Mononuclear cell (primary cell): ENCODE measurements around the gene CEP131. TPM values are rescaled to one million over a fixed set of nuclear protein-coding genes. Genes with fewer than 3 reads are reported as not detected.

Source experiments
- H3K27me3 ChIP-seq: 2 replicates; pipeline ENCODE4 v1.6.0; 2011; ENCODE audit warnings: low read length, control low read depth; ENCODE audit not compliant: insufficient read depth
- H3K4me1 ChIP-seq: 2 replicates; pipeline ENCODE4 v1.5.1; 2011; ENCODE audit warnings: mild to moderate bottlenecking, low read length, control low read depth; ENCODE audit not compliant: insufficient read depth
- H3K4me3 ChIP-seq: 2 replicates; pipeline ENCODE4 v1.5.1; 2011; ENCODE audit warnings: mild to moderate bottlenecking, low read length, moderate library complexity
- H3K9me3 ChIP-seq: 2 replicates; pipeline ENCODE4 v1.5.1; 2011; ENCODE audit warnings: low read depth, mild to moderate bottlenecking, control low read depth, low read length
- total RNA-seq: library from RNA; depleted of rRNA; stranded (reverse); fragments of >200 nt; gene quantifications from one replicate; pipeline ENCODE4 v1.2.3, GENCODE V29; 2012

The CEP131 gene
- total RNA-seq, 1 donor, result 4.8 TPM

DNA sequence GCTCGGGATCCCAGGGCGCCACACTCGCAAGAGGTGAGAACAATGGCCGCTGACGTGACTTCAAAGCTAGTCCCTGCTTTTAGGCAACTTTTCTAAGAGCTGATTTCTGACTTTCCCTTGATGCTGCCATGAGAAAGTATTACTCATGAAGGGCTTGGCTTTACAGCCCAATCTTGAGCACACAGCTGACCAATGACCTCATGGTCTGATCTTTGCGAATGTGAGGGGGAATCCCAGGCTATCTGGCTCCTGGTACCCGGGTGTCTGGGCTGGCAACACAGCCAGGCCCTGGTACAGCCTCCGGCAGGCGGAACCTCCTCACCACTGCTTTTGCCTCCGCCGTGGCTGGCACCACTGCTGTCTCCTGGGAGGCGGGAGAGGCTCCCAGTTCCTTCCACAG lies 33.9 kb upstream of the CEP131 start:
- peaks cover 23% of the 10 kb centered on the region for H3K4me1 ChIP-seq
- H3K4me3 ChIP-seq, result no peak overlapping the region
- no peaks in the 10 kb centered on the region for H3K9me3 ChIP-seq
- no peaks in the 10 kb centered on the region for H3K27me3 ChIP-seq

DNA sequence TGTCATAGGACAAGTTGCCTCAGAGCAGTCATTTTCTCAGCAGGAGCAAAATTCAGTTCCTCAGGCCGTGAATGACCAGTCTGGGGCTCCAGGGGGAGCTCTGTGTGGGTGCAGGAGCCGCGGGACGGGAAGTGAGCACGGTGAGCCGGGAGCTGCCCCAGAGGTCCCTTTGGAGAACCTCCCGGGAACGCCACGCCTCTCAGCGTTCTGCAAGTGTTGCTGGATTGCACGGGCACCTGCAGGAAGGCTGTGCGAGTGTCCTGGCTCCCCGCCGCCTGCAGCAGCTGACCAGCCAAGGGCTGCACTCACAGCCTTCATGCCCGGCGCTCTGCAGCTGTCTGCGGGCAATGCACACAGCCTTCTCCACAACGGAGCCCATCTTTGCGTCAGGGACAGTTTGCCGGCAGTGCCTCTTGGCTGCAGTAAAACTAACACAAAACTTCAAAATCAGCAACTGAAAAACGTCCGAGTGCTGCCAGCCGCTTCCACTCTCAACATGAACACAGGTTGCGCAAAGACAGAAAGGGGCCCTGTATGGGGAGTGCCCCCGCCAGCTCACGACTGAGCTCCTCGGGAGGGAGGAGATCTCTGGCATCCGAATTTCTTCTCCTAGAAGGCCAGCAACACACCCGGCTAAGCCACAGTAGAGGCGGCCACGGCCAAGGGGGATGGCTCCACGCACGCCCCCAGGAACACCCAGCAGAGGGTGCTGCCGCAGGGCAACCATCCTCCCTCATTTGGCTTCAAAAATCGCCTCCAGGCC lies 32.4 kb upstream of the CEP131 start:
- H3K4me1 ChIP-seq, result peaks cover 23% of the 10 kb centered on the region
- H3K4me3 ChIP-seq, result no peak overlapping the region
- no peaks in the 10 kb centered on the region for H3K9me3 ChIP-seq
- H3K27me3 ChIP-seq, result no peaks in the 10 kb centered on the region

DNA sequence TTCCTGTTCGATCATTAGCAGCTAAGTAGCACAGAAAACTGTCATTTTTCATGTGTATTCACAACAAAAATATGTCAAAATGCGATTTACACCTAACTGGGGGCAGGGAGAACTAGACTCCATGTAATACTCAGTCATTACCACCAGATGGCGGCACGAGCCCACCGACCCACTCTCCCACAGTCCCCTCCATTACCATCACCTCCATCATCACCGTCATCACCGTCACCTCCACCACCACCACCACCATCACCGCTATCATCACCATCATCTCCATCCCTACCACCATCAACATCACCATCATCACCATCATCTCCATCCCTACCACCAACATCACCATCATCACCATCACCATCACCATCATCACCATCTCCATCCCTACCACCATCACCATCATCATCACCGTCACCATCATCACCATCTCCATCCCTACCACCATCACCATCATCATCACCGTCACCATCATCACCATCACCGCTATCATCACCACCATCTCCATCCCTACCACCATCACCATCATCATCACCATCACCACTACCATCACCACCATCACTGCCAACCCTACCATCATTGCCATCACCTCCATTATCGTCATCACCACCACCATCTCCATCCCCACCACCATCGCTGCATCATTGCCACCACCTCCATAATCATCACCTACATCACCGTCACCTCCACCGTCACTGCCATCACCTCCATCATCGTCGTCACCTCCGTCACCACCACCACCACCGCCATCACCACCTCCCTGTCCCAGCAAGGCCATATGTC lies 30.8 kb upstream of the CEP131 start:
- Histone ChIP-seq H3K9me3 (no peaks in the 10 kb centered on the region), H3K4me3 (no peak overlapping the region), H3K4me1 (peaks cover 23% of the 10 kb centered on the region), H3K27me3 (no peaks in the 10 kb centered on the region)

DNA sequence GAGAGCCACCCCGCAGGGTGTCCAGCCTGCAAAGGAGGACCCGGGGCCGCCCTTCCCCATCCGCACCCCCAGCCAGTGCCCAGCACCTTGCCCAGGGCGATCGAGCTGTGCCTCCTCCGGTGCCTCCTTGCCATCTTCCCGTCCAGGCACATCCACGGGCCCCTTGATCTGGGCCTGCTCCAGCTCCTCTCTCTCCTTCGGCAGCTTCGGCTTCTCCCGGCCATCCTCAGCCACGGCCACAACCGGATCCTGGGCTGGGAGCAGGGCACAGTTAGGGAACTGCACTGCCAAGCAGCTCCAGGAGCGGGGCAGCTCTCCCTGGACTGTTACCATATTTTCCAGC lies 30.2 kb upstream of the CEP131 start:
- Histone ChIP-seq H3K4me1 (peaks cover 23% of the 10 kb centered on the region), H3K27me3 (no peaks in the 10 kb centered on the region), H3K4me3 (no peak overlapping the region), H3K9me3 (no peaks in the 10 kb centered on the region)

DNA sequence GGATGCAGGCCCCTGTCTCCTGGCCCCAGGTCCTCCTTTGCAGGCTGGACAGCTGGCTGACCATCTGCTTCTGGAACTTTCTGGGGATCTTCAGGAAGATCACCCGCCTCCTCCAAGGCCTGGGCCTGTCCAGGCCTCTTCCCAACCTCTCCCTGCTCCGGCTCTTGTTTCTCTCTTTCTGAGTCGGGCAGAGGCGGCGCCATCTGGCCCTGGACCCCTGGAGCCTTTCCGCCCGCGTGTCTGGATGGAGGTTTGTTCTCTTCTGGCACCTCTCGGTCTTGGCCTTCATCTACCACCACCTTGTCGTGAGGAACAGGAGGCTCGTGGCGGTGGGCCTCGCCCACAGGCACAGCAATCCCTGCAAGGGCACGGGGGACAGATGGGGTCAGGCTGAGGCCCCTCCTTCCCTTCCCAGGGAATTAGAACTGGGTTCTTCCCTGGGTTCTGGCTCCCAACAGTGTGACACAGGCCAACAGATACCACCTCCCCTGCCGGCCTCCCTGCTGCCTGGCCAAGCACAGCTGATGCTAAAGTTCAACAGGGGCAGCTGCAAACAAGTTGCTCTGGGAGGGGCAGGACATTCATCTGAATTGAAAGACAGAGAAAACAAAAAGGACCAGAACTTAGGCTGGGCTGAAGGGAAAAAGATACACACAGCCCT lies 29.7 kb upstream of the CEP131 start:
- Histone ChIP-seq H3K27me3 (no peaks in the 10 kb centered on the region), H3K9me3 (no peaks in the 10 kb centered on the region), H3K4me1 (peaks cover 23% of the 10 kb centered on the region), H3K4me3 (no peak overlapping the region)

DNA sequence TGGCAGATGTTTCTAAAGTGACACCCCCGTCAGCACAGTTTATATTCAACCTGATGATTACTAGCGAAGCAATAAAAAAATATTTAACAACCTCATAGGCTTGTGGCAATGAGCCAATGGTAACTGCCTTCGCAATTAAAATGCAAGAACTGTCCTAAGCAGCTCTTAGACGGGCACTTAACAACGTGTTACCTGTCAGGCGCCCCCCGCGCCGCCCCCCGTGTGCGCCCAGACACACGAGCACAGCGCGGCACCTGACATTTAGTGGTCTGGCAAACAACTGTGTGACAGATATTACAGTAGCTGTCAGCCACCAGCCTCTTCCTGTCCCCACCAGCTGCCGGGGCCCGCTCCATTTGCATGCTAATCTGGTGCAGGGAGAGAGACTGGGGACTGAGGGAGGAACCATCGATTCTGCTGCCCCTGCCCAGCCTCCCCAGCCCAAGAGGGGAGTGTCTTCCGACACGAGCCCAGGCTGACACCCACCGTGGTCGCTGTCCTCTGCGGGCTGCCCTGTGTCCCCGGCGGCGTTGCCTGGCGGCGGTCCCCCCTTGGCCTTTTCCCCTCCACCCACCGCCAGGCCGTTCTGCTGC lies 29.0 kb upstream of the CEP131 start:
- Histone ChIP-seq H3K4me1 (peaks cover 23% of the 10 kb centered on the region), H3K9me3 (no peaks in the 10 kb centered on the region), H3K4me3 (no peak overlapping the region), H3K27me3 (no peaks in the 10 kb centered on the region)

DNA sequence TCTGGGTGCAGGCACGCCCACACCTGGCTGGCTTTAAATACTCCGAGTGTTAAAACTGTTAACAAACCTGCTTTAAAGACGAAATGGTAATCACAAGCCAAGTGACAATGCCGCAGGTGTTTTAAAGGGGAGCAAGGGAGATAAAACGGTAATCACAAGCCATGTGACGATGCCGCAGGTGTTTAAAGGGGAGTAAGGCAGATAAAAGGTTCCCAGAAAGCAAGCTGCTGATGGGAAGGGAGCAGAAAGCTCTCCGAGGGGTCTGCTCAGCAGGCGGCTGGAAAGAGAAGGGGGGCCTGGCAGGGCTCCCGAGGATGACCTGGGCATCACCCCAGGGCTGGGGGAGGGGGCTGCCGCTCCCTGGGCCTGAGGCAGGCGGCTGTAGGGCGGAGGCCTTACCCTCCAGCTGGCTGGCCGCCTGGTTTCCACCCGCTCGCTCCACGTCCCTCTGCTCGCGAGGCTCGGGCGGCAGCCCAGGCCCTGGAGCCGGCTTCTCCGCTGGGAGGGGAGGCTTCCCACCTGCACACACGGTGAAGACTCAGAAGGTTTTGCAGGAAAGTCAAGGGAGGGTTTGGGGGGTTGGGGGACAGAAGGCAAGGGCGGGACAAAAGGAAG lies 28.4 kb upstream of the CEP131 start:
- Histone ChIP-seq H3K27me3 (no peaks in the 10 kb centered on the region), H3K4me3 (no peak overlapping the region), H3K4me1 (peaks cover 23% of the 10 kb centered on the region)

DNA sequence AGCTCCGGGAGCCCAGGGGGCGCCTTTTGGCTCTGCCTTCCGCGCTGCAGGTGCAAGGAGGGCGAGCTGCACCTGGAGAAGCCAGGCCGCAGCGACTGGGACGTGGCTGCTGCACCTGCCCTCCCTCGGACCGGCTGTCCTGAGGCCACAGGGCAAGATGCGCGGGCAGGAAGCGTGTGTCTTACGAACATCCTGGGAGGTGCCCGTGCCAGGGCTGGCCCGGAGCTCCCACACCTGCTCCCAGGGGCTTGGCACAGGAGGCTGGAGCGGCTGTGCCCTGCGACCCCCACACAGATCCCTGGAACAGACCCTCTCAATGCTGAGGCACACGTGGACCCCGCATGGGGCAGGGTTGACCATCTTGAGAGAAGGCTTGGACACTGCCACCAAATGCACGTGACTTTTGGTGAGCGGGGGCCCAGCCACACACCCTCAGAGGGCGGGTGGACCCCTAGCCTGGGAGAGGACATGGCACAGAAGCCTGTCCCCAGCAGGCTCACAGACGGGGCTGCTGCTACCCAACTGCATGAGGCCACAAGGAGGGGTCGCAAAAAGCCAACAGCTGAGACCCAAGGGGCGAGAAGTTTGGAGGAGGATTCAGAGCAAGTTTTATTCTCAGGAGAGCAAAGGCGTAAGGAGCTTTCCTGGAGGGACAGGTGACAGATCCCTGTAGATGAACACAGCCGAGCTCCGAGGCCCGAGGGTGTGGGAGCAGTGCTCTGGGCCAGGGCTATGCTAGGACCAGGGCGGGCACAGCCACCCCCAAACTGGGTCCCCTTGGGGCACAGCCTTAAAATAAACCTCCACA lies 27.7 kb upstream of the CEP131 start:
- Histone ChIP-seq H3K4me3 (no peak overlapping the region), H3K9me3 (no peaks in the 10 kb centered on the region), H3K27me3 (no peaks in the 10 kb centered on the region), H3K4me1 (peaks cover 19% of the 10 kb centered on the region)

More for the DNA sequence above, 28.4 kb upstream of the CEP131 start:
- no peaks in the 10 kb centered on the region for H3K9me3 ChIP-seq

DNA sequence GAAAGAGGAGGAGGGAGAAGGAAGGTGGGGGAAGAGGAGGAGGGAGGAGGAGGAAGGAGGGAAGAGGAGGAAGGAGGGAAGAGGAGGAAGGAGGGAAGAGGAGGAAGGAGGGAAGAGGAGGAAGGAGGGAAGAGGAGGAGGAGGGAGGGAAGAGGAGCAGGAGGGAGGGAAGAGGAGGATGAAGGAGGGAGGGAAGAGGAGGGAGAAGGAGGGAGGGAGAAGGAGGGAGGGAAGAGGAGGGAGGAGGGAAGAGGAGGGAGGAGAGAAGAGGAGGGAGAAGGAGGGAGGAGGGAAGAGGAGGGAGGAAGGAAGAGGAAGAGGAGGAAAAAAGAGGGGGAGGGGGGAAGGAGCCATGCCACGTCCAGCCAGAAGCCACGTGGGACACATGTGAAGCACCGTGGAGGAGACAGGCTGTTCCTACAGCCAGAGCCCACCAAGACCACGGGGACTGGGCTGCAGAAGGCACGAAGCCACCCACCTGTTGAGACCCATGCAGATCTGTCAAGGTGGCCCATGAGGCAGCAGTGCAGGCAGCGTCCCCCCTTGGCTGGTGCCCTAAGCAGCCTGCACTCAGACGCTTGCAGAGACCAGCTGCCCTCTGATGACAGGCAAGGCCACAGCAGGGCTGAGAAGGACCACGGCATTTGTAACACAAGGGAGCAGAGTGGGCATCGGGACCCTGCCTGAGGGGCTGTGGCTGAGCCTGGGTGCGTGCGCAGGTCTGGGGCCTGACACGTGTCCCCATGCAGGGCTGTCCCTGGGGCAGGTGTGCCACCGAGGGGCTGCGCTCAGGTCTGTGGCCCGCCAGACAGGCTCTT lies 26.7 kb upstream of the CEP131 start:
- peaks cover 8% of the 10 kb centered on the region for H3K4me1 ChIP-seq
- no peaks in the 10 kb centered on the region for H3K9me3 ChIP-seq
- no peaks in the 10 kb centered on the region for H3K27me3 ChIP-seq
- no peak overlapping the region for H3K4me3 ChIP-seq

DNA sequence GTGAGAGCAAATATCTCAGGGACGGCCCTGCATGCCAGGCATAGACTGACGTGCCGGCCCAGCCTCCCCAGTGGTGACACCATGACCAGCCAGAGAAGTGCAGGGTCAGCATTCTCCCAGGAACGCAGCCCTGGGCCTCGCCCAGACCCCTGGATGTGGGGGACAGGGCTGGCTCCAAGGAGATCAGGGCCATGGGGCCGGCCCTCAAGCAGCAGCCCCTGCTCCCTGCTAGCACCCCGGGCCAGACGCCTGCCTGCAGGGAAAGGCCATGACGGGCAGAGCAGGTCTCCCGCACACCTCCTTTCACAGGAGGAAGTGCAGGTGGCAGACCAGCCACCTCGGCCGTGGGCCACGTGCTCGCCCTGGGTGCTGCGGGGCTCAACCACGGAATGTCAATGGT lies 25.9 kb upstream of the CEP131 start:
- H3K4me3 ChIP-seq, result no peak overlapping the region

DNA sequence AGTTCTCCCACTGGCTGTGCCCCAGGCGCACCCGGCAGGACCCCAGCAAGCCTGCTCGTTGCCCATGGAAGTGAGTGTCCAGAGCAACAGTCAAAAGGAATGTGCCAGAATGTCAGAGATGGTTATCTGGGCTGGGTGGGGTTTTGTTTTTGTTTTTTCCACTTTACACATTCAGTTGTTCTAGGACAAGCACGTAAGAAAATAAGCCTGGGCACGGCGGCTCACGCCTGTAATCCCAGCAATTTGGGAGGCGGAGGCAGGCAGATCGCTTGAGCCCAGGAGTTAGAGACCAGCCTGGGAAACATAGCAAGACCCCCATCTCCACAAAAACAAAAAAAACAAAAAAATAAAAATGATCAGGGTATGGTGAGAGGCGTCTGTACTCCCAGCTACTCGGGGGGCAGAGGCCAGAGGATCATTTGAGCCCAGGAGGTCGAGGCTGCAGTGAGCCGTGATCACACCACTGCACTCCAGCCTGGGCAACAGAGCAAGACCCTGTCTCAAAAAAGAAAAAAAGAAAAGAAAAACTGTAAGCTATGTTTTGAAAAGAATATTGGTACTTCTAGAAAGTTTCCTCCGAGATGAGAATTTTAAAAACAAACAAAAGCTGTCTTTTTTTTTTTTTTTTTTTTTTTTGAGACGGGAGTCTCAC lies 24.7 kb upstream of the CEP131 start:
- Histone ChIP-seq H3K4me1 (peaks cover 5% of the 10 kb centered on the region), H3K27me3 (no peaks in the 10 kb centered on the region), H3K9me3 (no peaks in the 10 kb centered on the region), H3K4me3 (no peak overlapping the region)

More for the DNA sequence above, 25.9 kb upstream of the CEP131 start:
- Histone ChIP-seq H3K9me3 (no peaks in the 10 kb centered on the region), H3K4me1 (peaks cover 7% of the 10 kb centered on the region), H3K27me3 (no peaks in the 10 kb centered on the region)

DNA sequence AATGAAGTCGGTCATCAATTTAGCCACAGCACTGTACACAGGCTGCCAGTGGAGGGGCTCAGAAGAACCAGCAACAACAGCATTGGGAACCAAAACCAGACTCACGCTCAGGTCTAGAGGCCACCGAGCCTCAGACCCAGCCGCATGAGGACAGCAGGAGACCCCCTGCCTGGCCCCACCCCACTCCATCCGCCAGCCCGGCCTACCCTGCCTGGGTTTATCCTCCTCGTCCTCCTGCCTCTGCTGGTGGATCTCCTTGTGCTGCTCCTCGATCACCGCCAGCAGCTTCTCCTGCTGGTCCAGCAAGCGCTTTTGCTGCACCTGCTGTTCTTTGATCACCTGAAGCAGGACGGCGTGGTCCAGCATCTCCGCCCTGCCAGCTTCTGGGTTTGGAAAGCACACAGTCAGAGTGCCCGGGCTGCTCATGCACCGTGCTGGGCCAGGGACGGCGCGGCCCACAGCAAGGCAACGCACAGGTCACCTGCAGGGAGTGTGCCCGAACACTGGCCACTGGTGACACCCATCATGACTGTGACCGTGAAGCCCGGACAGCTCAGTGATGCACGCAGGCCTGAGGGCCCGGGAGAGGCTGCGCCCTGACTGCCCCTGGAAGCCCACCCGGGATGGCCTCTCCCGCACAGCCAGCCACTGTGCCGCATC lies 24.0 kb upstream of the CEP131 start:
- Histone ChIP-seq H3K27me3 (no peaks in the 10 kb centered on the region), H3K4me3 (no peak overlapping the region), H3K9me3 (no peaks in the 10 kb centered on the region), H3K4me1 (peaks cover 2% of the 10 kb centered on the region)

DNA sequence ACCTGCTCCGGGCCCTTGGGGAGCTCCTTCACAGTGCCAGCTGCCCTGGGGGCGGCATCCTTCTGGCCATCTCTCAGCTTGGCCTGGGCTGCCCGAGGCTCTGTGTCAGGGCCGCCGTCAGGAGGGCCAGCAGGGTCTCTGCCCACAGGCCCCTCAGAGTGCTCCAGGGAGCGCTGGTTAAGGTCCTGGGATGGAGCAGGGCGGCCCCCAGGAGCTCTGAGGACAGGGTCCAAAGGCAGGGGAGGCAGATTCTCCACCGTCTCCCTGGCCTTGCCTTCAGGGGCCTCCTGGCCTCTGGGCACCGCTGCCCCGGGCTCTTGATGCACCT lies 23.5 kb upstream of the CEP131 start:
- H3K4me1 ChIP-seq, result peaks cover 5% of the 10 kb centered on the region

More for the DNA sequence above, 23.5 kb upstream of the CEP131 start:
- no peaks in the 10 kb centered on the region for H3K27me3 ChIP-seq
- no peak overlapping the region for H3K4me3 ChIP-seq
- H3K9me3 ChIP-seq, result no peaks in the 10 kb centered on the region
